ENCODE data around the gene SLC2A14.
"Not testable (repeated sequence)": the region's sequence is repeated elsewhere in the genome, so short reads cannot be mapped to it uniquely, and the experiment has no call there.

Gene SLC2A14
- long read RNA-seq: 0 reads

DNA sequence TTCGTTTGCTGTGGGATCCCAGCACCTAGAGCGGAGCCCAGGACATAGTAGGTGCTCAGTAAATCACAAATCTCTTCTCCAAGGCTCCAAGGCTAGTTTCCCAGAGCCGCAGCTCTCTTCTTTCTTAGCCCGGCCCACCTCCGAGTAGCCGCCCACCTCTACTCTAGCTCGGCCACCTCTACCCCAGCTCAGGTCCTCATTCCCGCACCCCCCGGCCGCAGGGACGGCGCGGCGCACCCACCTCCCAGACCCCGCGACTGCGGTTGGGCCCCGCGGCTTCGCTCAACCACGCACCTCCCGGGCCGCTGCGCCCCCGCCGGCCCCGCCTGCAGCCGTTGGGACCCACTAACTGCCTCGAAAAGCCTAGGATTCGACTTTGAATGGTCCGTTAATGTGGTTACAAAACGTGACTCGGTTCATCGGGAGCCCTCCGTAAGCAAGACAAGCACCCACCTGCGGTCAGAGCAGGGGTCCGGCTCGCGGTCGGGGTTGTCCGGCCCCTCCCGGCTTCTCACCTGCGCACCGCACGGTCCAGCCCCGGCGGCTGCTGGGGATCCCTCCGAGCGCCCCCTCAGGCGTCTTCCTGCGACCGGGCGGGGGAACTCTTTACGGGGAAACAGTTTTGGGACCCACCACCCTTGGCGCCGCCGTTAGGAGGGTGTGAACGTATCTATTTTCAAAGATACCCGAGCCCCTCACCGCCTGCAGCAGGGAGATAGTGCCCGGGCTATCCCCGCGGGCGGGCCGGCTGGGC is at the start of gene SLC2A14:
SLC2A14 (minus strand) TSS at position 350 of the 754 bp plus-strand sequence. CDS start 3,035 bp downstream, outside the sequence.
- no peak for DNase-seq (ENCODE audit: low read depth in 1 of 2, low spot score in 1 of 2)
- H3K27ac ChIP-seq (replicated peaks): no peak within 1 kb of the TSS
- peaks cover 16% of the 10 kb centered on the region for H3K27me3 ChIP-seq (ENCODE audit: insufficient read depth, poor library complexity, severe bottlenecking)
- H3K4me3 ChIP-seq (replicated peaks; ENCODE audit: insufficient read depth, low read length): no peak within 1 kb of the TSS
- TF ChIP-seq GABPA (IDR thresholded peaks at IDR 0.05; ENCODE audit: low read depth): no peak
- TF ChIP-seq, protein P1, sequence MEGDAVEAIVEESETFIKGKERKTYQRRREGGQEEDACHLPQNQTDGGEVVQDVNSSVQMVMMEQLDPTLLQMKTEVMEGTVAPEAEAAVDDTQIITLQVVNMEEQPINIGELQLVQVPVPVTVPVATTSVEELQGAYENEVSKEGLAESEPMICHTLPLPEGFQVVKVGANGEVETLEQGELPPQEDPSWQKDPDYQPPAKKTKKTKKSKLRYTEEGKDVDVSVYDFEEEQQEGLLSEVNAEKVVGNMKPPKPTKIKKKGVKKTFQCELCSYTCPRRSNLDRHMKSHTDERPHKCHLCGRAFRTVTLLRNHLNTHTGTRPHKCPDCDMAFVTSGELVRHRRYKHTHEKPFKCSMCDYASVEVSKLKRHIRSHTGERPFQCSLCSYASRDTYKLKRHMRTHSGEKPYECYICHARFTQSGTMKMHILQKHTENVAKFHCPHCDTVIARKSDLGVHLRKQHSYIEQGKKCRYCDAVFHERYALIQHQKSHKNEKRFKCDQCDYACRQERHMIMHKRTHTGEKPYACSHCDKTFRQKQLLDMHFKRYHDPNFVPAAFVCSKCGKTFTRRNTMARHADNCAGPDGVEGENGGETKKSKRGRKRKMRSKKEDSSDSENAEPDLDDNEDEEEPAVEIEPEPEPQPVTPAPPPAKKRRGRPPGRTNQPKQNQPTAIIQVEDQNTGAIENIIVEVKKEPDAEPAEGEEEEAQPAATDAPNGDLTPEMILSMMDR (IDR thresholded peaks at IDR 0.05; ENCODE audit: insufficient read depth, low read length): no peak
- no peak for TF ChIP-seq POLR2AphosphoS5 (IDR thresholded peaks at IDR 0.05; ENCODE audit: low read depth)
- TF ChIP-seq, protein P2, sequence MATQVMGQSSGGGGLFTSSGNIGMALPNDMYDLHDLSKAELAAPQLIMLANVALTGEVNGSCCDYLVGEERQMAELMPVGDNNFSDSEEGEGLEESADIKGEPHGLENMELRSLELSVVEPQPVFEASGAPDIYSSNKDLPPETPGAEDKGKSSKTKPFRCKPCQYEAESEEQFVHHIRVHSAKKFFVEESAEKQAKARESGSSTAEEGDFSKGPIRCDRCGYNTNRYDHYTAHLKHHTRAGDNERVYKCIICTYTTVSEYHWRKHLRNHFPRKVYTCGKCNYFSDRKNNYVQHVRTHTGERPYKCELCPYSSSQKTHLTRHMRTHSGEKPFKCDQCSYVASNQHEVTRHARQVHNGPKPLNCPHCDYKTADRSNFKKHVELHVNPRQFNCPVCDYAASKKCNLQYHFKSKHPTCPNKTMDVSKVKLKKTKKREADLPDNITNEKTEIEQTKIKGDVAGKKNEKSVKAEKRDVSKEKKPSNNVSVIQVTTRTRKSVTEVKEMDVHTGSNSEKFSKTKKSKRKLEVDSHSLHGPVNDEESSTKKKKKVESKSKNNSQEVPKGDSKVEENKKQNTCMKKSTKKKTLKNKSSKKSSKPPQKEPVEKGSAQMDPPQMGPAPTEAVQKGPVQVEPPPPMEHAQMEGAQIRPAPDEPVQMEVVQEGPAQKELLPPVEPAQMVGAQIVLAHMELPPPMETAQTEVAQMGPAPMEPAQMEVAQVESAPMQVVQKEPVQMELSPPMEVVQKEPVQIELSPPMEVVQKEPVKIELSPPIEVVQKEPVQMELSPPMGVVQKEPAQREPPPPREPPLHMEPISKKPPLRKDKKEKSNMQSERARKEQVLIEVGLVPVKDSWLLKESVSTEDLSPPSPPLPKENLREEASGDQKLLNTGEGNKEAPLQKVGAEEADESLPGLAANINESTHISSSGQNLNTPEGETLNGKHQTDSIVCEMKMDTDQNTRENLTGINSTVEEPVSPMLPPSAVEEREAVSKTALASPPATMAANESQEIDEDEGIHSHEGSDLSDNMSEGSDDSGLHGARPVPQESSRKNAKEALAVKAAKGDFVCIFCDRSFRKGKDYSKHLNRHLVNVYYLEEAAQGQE (IDR thresholded peaks at IDR 0.05; ENCODE audit: insufficient replicate concordance, low read depth): no peak
- no peak for TF ChIP-seq SPI1 (IDR thresholded peaks at IDR 0.05; ENCODE audit: borderline replicate concordance, low read depth)

DNA sequence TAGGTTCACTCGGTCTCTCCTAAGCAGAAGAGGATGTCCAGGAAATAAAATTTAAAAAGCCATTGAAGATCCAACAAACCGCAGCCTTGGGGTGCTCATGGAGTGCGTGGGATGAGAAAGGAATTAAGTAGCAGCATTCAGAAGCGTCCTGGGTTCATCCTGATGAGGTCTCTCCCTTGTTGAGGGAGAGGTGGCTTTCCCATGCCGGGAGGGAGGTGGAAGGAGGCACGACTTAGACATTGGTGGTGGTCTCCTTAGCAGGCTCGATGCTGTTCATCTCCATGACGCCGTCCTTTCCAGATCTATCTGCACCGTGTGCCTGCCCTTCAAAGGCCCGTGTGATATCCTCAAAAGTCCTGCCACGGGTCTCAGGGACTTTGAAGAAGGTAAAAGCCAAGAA is 48.5 kb upstream of the SLC2A14 start:
- H3K4me3 ChIP-seq (replicated peaks; ENCODE audit: insufficient read depth, low read length); H3K27ac ChIP-seq (replicated peaks); DNase-seq (ENCODE audit: low read depth in 1 of 2, low spot score in 1 of 2); H3K27me3 ChIP-seq (ENCODE audit: insufficient read depth, poor library complexity, severe bottlenecking): not testable (repeated sequence)

DNA sequence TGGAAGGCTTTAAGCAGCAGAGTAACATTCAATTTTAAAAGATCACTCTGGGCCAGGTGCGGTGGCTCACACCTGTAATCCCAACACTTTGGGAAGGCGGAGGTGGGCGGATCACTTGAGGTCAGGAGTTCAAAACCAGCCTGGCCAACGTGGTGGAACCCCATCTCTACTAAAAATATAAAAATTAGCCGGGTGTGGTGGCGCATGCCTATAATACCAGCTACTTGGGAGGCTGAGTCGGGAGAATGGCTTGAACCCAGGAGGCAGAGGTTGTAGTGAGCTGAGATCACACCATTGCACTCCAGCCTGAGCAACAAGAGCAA is 45.5 kb upstream of the SLC2A14 start:
- not testable (repeated sequence) for H3K27ac ChIP-seq (replicated peaks); H3K27me3 ChIP-seq (ENCODE audit: insufficient read depth, poor library complexity, severe bottlenecking); H3K4me3 ChIP-seq (replicated peaks; ENCODE audit: insufficient read depth, low read length); DNase-seq (ENCODE audit: low read depth in 1 of 2, low spot score in 1 of 2)

DNA sequence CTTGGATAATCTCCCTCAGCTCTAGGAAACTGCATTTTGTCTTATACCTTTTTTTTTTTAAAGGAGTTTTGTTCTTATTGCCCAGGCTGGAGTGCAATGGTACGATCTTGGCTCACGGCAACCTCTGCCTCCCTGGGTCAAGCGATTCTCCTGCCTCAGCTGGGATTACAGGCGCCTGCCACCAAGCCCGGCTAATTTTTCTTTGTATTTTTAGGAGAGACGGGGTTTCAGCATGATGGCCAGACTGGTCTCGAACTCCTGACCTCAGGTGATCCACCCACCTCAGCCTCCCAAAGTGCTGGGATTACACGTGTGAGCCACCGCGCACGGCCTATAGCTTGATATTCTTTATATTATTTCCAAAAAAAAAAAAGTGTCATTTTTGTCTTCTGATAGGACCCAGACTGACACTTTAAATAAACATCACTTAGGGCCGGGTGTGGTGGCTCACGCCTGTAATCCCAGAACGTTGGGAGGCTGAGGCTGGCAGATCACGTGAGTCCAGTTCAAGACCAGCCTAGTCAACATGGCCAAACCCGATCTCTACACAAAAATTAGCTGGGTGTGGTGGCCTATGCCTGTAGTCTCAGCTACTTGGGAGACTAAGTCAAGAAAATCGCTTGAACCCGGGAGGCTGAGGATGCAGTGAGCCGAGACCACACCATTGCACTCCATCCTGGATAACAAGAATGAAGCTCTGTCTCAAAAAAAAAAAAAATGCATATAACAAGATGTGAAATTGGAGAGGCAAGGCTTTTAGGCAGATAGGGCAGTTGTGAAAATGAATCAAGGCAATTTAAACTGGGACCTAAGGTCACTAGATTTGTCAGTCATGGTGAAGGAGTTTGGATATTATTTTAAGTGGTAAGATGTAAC is 44.9 kb upstream of the SLC2A14 start:
- no peaks in the 10 kb centered on the region for H3K27me3 ChIP-seq (ENCODE audit: insufficient read depth, poor library complexity, severe bottlenecking)
- TF ChIP-seq, protein P2 (IDR thresholded peaks at IDR 0.05; ENCODE audit: insufficient replicate concordance, low read depth): no peak
- TF ChIP-seq, protein P1 (IDR thresholded peaks at IDR 0.05; ENCODE audit: insufficient read depth, low read length): no peak
- no peak for TF ChIP-seq SPI1 (IDR thresholded peaks at IDR 0.05; ENCODE audit: borderline replicate concordance, low read depth)
- TF ChIP-seq POLR2AphosphoS5 (IDR thresholded peaks at IDR 0.05; ENCODE audit: low read depth): no peak
- no peak for TF ChIP-seq GABPA (IDR thresholded peaks at IDR 0.05; ENCODE audit: low read depth)
- no peak for DNase-seq (ENCODE audit: low read depth in 1 of 2, low spot score in 1 of 2)
- H3K27ac ChIP-seq (replicated peaks): no peak overlapping the region
- H3K4me3 ChIP-seq (replicated peaks; ENCODE audit: insufficient read depth, low read length): no peak overlapping the region
